DND-41 (cell line): ENCODE data around the gene SLC25A25.
"Not testable (repeated sequence)": the region's sequence is repeated elsewhere in the genome, so short reads cannot be mapped to it uniquely, and the experiment has no call there.

Experiments
- EZH2 ChIP-seq: IDR thresholded peaks from 3 replicates; pipeline ENCODE4 v1.6.1; 2012; ENCODE audit warnings: borderline replicate concordance, low read depth, mild to moderate bottlenecking, moderate library complexity, low read length, inconsistent platforms; ENCODE audit not compliant: severe bottlenecking
- TF ChIP-seq, protein P1 (sequence below): IDR thresholded peaks from 2 replicates; pipeline ENCODE4 v1.5.1; 2012; ENCODE audit warnings: borderline replicate concordance, low read length, moderate library complexity, mild to moderate bottlenecking; ENCODE audit not compliant: poor library complexity, severe bottlenecking; ENCODE audit errors: extremely low read depth

DNA sequence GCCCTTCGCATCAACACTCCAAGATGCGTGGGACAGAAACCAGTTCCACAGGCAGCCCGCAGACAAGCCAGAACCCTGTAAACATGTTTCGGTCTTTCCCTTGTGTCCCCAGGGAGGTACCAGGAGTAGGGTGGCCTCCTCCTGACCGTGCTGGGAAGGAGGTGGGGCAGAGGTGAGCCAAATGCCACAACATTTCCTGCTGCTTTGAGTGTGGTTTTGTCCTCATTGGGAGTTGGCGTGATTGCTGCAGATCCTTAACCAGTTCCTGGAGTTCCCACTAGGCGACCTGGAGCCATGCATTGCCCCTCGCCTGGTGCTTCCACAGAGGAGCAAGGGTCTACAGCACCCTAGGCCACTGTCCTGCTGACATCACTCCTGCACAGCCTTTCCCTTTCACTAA, 67.5 kb downstream of the SLC25A25 start:
- TF ChIP-seq, protein P1, sequence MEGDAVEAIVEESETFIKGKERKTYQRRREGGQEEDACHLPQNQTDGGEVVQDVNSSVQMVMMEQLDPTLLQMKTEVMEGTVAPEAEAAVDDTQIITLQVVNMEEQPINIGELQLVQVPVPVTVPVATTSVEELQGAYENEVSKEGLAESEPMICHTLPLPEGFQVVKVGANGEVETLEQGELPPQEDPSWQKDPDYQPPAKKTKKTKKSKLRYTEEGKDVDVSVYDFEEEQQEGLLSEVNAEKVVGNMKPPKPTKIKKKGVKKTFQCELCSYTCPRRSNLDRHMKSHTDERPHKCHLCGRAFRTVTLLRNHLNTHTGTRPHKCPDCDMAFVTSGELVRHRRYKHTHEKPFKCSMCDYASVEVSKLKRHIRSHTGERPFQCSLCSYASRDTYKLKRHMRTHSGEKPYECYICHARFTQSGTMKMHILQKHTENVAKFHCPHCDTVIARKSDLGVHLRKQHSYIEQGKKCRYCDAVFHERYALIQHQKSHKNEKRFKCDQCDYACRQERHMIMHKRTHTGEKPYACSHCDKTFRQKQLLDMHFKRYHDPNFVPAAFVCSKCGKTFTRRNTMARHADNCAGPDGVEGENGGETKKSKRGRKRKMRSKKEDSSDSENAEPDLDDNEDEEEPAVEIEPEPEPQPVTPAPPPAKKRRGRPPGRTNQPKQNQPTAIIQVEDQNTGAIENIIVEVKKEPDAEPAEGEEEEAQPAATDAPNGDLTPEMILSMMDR, result not testable (repeated sequence)
- not testable (repeated sequence) for TF ChIP-seq EZH2
